ENCODE data around the gene ACSF3.

ACSF3 gene

DNA sequence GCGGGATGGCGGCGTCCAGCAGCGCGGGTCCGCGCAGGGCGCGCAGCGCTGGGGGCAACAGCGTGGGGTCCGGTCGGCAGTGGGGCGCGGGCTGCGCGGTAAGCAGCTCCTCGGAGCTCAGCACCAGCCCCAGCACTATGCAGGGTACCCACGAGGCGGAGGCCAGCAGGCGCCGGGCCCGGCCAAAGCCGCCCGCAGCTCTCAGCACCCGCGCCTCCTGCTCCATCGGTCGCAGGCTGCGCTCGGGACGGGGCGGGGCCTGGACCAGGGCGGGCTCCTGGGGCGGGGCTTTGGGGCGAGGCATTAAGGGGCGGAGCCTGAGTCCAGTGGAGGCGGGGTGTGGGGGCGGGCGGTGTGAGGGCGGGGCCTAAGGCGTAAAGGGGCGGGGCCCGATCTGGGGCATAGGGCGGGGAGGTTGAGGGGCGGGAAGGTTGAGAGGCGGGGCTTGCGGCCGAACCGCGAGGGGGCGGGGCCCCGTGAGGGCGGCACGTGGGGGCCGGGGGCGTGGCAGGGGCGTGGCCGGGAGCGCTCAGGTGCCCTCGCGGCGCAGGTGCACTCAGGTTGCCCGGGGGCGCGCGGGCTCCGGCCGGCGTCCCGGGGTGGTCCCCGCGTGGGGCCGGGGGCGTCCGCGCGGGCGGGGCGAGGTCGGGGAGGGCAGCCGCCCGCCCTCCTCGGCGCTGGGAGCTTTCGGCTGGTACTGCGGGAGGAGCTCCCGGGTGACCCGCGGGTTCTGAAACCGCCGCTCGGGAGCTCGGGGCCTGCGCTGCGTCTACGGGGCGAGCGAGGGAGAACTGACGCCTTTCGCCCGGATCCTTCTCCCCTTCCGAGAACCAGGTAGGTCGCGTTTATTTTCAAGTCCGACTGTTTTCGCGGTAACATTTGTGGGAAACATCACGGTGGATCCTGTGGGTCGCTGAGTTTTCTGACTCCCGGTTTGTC, 108.1 kb downstream of the ACSF3 start:
- peak; percentile 64 to 93 (median 75) for DNase-seq (ENCODE audit: low read depth in 3 of 3)

DNA sequence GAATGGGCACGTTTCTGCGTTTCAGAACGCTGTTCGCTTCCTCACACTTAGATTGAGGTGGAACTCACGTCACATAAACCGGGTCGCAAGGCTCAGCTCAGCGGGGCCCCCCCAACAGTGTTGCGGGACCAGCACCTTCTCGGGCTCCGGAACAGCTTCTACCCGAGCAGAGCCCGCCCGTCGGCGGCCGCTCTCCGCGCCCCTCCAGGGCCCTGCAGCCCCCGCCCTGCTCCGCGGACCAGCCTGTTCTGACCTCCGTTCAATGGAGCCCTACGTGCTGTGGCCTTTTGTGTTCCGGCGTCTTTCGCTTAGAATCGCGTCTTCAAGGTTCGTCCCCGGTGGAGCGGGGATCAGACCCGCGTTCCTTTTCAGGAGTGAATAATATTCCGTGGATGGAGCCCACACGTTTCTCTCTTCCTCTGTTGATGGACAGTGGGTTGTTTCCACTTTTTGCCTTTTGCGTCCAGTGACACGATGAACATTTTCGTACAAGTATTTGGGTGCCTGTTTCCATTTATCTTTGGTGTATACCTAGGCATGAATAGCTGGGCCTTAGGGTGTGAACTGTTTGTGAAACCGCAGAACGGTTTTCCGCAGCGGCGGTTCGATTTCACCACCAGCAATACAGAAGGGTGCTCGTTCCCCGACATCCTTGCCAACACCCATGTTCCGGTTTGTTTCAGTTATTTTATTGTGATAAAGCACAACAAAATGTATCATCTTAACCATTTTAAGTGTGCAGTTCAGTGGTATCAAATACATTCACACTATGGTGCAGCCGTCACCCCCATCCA, 109.0 kb downstream of the ACSF3 start:
- no peak for DNase-seq (ENCODE audit: low read depth in 3 of 3)
